ENCODE measurements around the gene CRMP1.

- TF ChIP-seq CTCF (optimal IDR thresholded peaks at IDR 0.05 in 1 of 3, IDR thresholded peaks at IDR 0.05 in 1 of 3, conservative IDR thresholded peaks at IDR 0.05 in 1 of 3; ENCODE audit: extremely low read depth in 1 of 3, insufficient read depth in 2 of 3, low read length in 3 of 3) (no peak), EZH2 (IDR thresholded peaks at IDR 0.05; ENCODE audit: low read length) (no peak)
These were observed 102.4 kb downstream of the CRMP1 start for GRCh38 chr4:5790546-5790857.

Measured in keratinocyte (primary cell).